ENCODE results near the gene CIB4.

Gene CIB4

DNA sequence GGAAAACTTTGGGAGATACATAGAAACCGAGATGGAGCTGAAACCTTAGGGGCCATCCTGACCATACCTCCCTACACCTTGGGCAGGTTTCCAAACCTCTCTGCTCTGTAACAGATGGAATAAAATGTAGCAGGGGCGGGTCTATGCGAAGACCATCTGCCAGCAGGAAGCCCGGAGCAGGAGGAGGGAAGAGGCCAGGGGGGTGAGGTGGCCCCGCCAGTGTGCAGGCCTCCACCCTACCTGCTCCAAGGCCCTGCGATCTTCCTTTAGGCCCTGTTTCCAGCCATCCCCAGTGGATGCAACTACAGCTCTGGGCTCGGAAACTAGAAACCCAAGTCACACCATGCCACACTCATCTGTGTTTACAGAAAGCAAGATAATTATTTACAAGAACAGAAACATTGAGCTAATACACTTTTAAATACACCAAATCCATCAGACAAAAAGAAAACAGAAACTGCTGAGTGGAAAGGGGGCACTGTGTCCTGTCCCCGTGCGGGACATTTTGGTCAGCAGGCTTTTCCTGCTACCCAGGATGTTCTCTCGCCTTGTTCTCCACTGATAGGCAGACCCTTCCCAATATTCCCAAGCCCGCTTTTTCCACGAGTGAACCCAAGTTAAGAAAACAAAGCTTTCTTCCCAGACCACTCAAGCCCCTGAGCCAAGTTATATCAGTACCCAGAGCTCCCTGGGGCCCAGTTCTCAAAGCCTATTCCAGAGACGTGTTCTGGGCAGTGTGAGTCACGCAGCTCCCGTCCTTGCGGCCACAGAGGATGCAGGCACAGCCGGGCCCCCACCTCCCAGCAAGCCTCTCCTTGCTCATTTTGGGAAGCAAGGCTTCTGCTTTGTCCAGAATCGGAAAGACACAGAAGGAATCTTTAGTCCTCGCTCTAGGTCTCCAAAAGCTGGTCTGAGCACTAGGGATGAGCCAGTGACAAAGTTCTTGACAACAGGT lies 17.3 kb downstream of the CIB4 start:
- DNase-seq (ENCODE audit: low read depth, low spot score): no peak

DNA sequence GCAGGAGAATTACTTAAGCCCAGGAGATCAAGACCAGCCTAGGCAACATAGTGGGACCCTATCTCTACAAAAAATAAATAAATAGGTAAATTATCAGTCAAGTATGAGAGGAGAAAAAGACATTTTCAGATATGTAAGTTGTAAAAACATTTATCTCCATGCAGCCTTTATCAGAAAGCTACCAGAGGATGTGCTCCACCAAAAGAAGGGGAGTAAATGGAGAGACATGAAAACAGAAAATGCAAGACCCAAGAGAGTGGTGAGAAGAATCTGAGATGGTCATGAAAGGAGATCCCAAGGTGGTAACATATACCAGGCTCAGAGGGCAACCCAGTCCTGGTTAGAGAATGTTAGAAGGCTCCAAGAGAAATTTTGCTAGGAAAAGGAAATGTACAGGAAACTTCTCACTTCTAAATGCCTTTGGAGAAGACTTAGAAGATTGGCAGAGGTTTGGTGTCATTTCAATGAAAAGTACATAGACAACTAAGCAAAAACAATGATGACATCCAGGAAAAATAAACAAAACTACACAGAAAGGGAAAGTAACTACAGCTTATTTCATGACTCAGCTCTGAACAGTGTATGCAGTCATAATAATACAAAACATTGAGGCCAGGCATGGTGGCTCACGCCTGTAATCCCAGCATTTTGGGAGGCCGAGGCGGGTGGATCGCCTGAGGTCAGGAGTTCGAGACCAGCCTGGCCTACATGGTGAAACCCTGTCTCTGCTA lies 19.5 kb downstream of the CIB4 start:
- DNase-seq (ENCODE audit: low read depth, low spot score): no peak

DNA sequence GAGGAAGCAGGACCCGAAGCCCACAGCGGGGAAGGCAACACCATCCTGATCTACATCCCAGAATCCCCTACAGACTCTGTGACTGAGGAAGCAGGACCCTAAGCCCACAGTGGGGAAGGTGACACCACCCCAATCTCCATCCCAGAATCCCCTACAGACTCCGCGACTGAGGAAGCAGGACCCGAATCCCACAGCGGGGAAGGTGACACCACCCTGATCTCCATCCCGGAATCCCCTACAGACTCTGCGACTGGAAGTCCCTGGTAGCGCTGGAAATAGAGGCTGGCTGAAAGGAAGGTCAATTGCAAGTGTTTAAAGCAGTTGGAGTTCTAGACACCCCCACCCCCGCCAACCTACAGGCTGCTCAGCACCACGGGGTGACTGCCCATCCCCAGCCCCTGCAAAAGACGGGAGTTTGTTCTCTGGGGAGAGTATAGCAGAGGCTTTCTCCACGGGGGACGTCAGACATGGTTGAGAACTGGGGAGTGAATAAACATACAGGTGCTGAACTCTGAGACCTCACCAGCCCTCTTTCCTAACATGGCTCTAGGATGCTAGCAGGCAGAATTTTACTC lies 21.0 kb downstream of the CIB4 start:
- no peak for DNase-seq (ENCODE audit: low read depth, low spot score)

DNA sequence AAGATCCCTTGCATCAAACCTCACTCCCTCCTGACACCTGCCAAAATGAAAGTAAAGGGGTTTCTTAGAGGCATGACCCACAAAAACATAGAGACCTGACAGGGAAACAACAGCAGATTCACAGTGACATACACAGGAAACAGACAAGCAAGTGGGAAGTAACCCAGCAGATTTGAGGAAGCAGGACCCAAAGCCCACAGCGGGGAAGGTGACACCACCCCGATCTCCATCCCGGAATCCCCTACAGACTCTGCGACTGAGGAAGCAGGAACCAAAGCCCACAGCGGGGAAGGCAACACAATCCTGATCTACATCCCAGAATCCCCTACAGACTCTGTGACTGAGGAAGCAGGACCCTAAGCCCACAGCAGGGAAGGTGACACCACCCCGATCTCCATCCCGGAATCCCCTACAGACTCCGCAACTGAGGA lies 21.6 kb downstream of the CIB4 start:
- no peak for DNase-seq (ENCODE audit: low read depth, low spot score)

DNA sequence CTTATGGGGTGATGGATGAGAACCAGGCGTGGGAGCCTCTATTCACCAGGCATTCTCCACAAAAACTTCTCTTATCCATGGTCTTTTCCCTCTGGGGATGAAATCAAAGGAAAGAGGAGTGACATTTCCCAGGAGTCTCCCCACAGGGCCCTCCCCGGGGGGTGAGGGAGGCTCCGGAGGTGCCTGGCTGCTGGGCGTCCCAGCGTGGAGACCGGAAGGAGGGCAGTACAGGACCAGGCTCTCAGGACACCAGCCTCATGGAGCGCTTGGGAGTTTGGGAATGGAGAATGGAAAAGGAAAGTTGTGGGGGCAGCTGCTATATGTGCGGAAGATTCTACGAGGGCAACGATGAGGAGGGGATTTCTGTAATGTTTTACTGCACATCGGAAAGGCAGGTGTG lies 22.1 kb downstream of the CIB4 start:
- no peak for DNase-seq (ENCODE audit: low read depth, low spot score)

DNA sequence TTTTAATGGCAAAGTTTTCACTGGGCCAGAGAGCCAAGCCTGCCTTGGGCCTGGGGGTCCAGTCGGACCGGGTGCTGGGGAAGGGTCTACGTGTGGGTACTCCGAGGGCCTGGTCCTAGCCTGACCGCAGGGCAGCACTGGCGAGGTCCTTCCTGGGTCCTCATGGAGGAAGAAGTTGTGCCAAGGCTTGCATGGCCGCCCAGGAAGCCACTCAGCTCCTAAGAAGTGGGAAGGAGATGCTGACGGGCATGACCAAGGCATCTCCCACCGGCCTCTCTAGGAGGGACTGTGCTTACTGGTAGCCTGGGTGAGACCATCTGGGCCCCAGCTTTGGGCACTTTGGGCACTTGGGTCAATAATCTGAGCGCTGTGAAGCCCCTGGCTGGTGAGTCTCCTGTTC lies 22.6 kb downstream of the CIB4 start:
- DNase-seq (ENCODE audit: low read depth, low spot score): no peak

DNA sequence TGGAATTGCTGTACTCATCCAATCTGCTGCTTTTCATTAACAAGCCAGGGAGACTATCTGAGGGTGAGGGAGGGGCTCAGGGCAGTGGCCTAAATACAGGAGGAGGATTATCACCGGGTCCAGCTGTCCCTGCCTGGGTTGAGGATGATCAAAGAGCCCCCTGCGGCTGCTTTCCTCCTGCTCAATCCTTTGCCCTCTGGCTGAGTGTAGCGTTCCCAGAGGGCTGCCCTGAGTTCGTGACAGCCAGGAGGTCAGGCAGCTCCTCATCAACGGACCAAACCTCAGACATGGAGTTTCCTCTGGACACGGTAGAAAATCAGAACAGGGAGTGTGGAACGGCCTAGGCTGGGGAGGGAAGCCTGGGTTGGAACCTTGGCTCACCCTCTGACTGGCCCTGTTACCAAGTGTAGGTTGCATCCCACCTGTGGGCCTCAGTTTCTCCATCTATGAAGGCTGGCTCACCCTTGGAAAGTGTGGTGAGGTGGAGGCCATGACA lies 23.5 kb downstream of the CIB4 start:
- no peak for DNase-seq (ENCODE audit: low read depth, low spot score)

DNA sequence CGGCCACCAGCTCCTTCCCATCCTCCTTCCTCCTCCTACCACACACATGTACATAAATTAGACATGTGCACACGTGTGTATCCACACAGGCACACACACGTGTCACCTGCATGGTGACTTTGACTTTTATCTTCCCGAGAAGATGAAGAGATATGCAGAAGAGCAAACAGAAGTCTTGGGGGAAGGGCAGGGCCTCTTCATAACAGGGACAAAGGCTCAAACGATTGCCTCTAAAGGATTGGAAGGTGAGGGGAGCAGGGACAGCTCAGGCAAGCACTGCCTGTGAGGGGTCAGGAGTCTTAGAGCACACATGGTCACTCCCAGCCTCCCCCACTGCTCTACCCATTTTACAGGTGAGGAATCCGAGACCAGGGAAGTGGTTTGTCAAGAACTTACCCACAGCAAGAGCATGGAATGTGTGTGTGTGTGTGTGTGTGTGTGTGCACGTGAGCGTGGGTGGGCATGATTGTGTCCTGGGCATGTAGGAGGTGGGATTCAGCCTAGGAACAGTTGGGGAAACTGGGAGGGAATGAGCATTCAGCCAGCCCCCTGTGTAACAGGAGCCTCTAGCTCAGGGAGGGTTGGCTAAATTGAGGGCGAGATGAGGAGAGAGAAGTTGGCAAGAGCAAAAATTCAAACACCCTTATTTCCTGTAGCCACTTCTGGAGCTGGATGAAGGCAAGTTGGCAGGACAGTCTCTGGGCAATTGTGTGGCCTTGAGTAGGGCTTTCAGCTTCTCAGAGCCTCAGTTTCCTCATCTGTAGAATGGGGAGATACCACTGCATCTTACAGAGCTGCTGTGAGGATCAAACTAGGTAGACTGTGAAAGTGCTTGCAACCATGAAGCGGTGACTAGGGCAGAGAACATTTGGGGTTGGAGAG lies 24.2 kb downstream of the CIB4 start:
- DNase-seq (ENCODE audit: low read depth, low spot score): no peak

DNA sequence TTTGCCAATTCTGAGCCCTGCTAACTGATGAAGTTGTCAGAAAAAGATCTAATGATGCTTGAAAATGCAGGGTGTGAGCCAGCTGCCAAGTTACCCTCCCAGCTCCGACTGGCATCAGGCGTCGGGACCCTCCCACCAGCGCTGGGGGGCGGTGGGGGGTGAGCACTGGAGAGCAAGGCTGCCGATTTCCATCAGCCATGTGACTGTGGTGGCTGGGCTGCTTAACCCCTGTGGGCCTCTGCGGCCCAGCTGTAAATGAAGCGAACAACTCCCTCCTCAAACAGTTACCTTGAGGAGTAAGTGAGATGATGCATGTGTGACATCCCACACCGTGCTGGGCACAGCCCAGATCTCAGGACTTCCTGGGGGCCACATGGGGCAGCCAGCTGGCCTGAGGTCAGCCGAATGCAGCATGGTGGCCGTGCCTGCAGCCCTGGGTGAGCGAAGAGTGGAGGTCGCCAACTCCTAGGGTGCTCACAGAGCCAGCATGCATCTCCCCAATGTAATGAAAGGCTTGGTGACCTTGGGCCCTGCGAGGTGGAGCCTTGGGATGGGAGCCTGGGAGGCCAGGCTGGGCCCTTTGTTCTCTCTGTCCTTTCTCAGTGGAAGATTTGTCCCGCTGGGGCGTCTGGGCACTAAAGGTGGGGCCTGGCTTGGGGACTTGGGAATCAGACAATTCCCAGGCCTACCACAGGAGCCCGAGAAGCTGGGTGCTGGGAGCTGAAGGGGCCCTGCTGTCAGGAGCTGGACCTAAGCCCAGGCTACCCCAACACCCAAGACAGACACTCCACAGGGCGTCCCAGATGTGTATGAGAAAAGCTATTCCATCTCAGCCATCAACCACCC lies 25.1 kb downstream of the CIB4 start:
- no peak for DNase-seq (ENCODE audit: low read depth, low spot score)

DNA sequence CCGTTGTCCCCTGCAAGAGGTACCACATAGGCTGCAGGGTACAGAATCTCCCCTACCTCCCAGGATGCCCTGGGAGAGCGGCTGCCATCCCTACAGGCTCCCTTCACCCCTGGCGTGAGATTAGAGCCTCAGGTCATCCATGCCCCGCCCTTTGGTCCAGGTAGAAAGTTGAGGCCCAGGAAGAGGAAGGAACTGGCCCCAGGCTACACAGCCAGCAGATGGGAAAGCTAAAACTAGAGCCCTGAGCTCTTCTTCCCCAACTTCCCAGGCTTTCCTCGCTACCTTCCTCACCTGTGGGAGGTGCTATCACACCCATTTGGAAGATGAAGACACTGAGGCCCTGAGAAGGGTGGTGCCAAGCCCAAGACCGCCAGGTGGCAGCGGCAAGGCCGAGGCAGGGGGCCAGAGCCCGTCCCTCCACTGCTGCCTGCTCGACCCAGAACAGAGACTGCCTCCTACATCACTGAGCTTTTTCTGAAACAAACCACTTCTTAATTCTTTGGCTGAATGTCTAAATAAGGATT lies 25.8 kb downstream of the CIB4 start:
- no peak for DNase-seq (ENCODE audit: low read depth, low spot score)

DNA sequence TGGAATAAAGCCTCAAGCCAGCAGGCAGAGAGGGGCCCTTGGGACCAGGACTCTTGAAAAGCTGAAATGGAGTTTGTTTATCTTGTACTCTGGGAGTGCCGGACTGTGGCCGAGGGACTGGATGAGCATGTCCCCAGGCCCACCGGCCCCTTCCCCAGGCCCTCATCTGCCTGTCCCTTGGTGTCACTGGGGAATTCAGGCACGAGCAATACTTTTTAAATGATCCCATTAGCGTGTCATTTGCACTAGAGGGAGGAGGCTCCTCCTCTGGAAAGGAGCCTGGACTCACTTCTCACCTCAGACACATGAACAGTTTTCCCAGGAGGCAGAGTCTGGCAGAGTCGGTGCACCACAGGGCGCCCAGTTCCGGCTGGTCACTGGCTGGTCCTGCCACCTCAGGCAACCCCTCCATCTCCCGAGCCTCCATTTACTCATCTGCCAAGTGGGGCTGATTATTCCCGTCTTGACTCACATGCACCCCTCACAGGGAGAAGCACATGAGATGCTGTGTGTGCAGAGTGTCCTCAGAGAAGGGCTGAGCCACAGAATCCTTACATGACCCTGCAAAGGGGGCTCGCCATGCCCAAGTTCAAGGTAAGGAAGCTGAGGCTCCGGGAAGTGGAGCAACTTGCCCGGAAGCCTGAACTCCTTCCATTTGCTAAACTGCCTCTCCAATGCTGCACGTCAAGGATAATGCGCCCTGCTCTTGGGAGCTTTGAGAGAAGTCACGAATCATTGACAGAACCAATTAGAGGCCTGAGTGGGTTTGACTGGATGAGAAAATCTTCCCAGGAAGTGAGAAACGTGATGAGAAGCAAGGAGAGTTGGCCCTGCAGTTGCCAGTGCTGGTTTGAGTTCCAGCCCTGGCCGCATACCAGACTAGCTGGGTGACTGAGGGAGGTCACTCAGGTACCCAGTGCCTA lies 26.7 kb downstream of the CIB4 start:
- no peak for DNase-seq (ENCODE audit: low read depth, low spot score)

DNA sequence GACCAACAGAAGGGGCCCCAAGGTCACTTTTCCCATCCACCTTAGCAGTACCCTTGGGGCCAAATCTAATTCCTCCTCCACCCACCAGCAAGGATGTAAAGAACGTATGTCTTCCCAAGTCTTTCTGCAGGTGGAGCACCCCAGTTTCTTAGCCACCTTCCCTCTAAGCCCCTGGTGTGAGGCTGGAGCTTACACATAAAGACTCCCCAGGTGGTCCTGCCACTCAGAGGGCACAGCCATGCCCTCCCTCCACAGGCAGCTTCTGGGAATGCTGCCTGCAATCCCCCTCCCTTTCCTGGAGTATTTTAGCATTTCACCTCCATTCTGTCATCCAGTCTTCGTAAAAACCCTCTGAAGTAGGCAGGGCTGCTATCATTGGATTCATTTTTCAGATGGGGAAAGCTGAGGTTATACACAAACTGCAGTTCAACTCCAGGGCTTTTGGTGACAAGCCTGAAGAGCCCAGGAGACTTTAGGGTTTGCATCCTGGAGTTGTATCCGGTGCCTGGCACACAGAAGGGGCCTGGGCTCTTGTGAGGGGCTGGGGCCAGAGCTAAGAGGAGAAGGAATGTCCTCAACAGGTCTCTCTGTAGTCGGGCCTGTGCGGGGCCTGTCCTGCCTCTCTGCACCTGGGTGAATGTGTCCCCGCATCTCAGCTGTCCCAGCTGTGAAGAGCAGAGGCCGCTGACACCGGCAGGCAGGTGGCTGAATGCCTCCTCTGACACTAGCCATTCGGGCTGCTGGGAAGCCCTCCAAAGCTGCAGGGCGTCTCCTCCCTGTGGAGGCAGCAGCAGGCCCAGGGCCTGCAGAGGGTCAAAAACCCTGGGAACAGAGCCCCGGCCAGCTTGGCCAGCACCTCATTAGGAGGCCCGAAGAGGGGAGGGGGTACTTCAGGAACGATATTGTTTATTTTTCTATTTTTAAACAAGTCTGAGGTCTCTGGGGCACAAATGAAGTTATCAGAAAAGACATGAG lies 27.6 kb downstream of the CIB4 start:
- no peak for DNase-seq (ENCODE audit: low read depth, low spot score)

DNA sequence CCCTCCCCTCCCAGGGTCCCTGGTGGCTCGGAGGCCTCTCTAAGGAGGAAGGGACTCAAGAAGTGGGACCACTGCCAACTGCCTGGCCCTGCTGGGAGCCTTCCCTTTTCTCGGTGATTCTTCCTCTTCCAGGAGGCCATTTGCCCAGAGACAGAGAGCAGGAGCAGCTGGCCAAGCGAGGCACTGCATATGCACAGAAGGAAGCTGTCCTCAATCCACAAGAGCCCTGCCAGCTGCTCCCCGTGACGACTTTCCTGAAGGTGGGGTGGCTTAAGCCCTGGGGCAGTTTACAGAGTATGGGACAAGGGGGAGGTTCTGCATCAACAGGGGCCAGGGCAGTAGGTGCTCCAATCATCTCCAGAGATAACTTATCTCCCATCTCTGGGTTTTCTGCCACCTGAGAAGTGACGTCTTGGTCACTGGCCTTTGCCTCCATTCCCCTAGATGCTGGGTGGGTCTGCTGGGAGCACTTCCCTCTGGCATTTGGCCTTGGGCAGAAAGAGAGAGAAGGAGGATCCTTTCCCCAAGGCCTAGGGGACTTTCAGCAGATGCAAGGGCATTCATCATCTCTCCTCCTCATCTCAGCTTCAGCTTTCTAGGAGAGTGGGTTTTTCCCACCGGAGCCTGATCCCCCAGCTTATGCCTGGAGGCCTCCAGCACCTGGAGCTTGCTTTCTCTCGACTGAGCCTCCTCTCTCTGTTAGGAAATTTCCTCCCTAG lies 28.5 kb downstream of the CIB4 start:
- DNase-seq (ENCODE audit: low read depth, low spot score): no peak

DNA sequence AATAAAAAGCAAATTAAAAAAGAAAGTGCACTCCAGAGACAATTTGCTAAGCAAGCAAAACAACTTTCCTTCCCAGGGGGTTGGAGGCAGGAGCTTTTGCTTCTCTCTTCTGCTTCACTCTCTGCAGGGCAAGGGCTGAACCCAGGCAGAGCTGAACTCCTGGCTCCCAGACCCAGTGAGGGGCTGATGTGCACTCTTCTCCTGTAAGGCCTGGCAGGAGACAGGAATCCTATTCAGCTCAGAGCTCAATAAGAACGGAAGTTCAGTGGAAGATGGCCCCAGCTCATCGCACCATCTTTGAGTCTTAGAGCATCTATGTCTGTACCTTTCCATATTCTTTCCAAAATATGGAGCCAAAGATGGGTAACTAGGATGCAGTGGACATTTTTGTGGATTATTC lies 29.1 kb downstream of the CIB4 start:
- DNase-seq (ENCODE audit: low read depth, low spot score): no peak

DNA sequence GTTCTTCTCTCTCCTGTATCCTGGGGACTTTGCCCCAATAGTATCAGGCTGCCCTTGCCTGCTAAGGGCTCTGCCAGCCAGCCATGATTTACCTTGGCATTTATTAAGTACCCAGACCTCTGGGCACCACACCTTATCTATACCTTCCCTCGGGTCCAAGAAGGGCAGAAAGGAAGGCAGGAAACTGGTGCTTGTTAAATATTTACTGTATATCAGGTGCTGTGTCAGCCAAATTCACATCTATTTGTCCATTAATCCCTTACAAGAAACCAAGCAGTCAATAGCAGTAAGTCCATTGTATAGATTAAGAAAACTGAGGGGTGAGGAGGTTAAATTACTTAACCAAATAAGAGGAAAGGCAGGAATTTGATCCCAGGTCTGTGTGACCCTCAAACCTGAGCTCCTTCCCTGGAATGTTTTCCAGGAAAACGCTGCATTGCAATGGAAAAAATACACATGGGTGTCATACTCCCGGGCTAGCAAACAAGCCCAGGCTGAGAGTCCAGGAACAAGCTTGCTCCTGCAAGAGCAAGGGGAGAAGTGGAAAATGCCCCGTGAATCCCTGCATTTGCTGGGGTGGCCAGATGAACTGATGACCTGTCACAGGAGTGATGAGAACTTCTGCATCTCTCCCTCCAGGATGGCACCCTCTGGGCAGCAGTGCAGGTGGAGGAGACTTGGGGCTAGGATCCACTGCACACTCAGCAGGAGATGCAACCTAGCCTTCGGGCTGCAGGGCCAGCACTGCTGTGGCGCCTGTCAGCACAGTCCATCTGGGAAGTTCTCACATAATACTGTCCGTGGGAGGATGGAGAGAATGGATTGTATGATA lies 30.4 kb downstream of the CIB4 start:
- no peak for DNase-seq (ENCODE audit: low read depth, low spot score)

DNA sequence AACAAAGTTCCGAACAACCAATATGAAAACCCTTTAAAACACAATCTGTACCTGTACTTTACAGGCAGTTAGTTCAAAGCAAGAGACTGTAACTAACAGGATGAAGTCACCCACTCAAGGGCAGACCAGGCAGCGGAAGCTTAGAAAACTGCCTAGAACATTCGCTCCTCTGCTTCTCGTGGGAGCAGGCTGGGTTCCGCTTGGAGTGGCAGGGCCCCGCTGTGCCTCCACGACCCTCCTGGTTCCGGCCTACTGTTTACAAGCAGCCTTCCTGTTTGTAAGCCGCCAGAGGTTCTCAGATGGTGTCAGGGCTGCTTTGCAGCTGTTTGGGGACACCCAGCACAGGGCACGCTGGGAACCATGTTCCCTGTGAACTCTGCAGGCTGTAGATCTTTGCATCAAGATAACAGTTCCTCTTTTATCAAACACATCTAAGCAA lies 31.3 kb downstream of the CIB4 start:
- no peak for DNase-seq (ENCODE audit: low read depth, low spot score)

All from activated CD4-positive, CD25-positive, alpha-beta regulatory T cell treated with anti-CD3 and anti-CD28 coated beads, Interleukin-2, amount 50 U/mL, for 16 hours (primary cell).